Superior temporal gyrus (tissue), 1 donor: Measurements from ENCODE around the gene SULT2B1.
"Not testable (repeated sequence)": the region's sequence is repeated elsewhere in the genome, so short reads cannot be mapped to it uniquely, and the experiment has no call there.

ENCODE experiments used
- DNase-seq: peaks from one replicate; pipeline ENCODE4 v3.0.0-alpha.2; 2016; ENCODE audit errors: extremely low spot score

Gene SULT2B1

DNA sequence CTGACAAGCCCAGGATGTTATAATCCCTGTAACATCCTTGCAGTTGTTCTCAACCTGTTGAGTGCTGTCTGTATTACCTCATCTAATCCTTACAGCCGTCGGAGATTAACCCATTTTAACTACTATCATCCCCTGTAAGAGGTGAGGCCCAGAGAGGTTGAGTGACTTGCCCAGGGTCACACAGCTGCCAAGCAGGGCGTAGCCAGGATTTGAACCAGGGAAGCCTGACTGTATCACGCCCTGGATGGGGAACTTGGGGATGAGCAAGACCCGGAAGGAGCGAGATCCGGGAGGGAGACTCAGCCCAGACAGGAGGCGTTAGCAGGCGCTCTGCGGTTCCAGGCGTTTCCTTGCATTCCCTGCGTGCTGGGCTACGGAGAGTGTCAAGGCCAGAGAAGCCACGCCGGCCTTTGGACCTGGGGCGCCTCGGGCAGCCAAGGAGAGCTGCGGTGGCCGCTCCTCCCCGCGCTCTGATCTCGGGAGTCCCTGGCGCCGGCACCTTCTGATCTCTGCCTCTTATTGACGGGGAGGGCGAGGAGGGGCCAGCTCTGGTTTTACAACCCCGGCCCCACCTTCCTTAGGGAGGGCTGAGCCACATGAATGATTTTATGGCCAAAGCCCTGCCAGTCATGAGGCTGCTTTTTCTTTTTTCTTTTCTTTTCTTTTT is 6.2 kb downstream of the SULT2B1 start:
- DNase-seq = no peak

DNA sequence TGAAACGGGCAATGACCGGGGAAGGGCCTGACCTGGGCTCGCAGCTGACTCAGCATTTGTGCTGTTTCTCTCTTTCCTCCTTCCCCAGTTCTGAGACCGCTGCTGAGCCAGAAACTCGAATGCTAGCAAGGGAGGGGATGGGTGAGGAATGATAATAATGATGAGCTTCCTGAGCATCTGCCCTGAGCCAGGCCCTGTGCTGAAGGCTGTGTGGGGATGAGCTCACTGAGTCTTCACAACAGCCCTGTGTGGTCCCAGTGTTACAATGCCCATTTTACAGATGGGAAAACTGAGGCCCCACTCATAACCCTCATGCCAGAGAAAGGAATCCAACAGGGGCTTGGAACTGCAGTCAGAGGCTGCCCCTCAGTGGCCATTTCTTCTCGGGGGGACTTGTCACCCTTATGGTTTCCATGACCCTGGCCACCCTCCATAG is 8.1 kb downstream of the SULT2B1 start:
- no peak for DNase-seq

DNA sequence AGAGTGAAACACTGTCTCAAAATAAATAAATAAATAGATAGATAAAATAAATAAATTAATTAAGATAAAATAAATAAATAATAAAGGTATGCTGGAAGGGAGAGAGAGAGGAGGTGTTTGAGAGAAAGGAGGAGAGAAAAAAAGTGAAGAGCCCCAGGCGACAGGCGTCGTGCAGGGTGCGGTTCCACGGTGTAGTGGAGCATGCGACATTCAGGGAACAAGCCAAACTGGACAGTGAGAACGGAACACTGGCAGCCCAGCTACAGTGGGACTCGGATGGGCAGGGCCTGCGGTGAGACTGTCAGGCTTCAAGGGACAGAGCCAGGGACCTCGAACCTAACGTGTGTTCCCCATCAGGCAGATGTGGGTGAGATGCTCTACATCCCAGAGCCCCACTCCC is 9.4 kb downstream of the SULT2B1 start:
- no peak for DNase-seq

DNA sequence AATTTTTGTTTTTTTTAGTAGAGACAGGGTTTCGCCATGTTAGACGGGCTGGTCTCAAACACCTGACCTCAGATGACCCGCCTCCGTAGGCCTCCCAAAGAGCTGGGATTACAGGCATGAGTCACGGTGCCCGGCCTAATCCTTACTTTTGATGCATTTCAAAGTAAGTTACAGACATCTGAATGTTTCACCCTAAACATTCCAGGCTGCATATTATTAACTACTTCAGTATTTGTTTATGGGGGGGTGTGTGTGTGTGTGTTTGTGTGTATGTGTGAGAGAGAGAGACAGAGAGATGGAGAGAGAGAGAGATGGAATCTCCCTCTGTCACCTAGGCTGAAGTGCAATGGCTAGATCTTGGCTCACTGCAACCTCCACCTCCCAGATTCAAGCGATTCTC is 13.1 kb downstream of the SULT2B1 start:
- DNase-seq = no peak

DNA sequence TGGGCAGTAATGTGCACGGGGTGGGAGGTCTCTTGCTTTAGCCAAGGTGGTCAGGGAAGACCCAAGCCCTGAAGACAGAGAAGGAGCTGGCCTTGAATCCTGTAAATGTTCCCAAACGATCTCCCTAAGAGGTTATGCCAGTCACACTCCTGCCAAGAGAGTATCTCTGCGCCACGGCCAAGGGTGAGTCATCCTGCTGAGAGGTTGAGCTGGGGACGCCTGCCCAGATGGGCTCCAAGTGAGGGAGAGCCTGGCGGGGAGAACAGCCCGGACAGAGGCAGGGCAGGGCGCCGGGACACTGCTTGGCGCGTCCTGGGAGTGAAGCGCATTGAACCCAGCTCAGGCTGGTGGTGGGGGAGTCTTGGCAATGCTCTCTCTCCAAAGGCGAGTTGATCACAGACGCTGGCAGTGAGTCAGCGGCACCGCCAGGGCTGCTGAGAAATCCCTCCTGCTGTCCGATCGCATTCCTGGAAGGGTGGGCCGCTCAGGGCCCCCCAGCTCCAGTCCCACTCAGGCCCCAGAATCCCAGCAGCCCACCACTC is 16.4 kb downstream of the SULT2B1 start:
- DNase-seq = peak; percentile 46

DNA sequence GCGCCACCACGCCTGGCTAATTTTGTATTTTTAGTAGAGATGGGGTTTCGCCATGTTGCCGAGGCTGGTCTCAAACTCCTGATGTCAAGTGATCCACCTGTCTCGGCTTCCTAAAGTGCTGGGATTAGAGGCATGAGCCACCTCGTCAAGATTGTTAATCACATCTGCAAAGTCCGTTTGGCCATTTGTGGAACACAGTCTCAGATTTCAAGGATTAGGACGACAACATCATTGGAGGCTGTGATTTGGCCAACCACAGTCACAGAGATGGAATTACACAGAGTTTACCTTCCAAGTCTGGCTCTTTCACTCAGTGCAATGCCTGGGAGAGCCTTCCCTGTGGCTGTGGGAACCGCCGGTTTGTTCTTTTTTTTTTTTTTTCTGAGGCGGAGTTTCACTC is 17.8 kb downstream of the SULT2B1 start:
- no peak for DNase-seq

DNA sequence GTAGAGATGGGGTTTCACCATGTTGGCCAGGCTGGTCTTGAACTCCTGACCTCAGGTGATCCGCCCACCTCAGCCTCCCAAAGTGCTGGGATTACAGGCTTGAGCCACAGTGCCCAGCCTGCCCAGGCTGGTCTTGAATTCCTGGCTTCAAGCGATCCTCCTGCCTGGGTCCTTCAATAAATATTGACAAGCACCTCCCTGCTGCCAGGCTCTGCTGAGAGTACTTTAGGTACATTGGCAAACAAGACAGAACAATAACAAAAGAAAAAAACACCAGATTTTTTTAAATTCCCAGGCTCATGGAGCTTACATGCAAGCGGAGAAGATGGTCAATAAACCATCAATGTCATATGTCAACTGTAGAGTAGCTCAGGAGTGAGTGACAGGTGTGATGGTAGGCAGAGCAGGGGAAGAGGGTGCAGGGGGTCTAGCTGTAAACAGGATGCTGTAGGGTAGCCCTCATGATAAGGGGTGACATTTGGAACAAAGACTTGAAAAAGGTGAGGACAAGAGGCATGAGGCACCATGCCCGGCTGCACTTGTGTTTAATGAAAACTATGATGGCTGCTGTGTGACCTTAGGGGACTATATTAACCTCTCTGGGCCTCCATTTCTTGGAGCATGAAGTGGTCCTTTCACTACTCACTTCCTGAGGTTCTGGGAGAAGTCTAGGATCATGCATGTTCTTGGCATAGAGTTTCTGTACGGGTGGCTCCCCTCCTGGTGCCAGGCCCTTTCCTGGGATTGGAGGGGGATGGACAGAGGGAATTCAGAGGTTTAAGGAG is 19.6 kb downstream of the SULT2B1 start:
- DNase-seq = no peak

DNA sequence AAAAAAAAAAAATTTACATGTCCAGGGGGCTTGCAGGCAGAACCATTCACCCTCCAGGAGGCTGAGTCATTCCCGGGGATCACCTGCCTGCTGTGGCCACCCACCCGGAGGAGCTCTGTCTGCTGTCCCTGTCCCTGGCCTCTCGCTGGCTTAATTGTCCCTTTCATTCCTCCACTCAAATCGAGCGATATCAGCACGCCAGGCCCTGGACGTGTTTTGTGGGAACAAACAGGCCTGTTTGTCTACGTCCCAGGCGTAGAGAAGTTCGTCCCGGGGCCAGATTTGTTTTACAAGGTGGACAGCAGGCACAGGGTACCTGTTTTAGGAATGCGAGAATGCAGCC is 21.2 kb downstream of the SULT2B1 start:
- no peak for DNase-seq

DNA sequence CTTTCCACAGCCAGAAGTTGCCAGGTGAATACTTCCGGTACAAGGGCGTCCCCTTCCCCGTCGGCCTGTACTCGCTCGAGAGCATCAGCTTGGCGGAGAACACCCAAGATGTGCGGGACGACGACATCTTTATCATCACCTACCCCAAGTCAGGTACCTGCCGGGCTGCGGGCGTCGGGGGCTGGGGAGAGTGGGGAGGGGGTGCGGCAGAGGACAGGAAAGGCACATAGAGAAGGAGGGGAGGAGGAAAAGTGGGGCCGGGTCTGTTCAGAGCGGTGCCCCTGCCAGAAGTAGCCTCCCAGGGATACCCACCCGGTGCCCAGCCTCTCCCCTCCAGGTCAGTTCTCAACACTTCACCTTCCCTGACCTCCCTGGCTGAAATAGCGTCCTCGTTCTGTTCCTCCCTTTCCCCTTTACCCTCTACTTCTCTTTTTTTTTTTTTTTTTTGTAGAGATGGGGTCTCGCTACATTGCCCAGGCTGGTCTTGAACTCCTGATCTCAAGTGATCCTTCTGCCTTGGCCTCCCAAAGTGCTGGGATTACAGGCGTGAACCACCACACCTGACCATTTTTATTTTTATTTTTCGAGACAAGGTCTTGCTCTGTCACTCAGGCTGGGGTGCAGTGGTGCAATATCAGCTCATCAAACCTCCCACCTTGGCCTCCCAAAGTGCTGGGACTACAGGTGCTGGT is 24.1 kb downstream of the SULT2B1 start:
- DNase-seq = no peak

DNA sequence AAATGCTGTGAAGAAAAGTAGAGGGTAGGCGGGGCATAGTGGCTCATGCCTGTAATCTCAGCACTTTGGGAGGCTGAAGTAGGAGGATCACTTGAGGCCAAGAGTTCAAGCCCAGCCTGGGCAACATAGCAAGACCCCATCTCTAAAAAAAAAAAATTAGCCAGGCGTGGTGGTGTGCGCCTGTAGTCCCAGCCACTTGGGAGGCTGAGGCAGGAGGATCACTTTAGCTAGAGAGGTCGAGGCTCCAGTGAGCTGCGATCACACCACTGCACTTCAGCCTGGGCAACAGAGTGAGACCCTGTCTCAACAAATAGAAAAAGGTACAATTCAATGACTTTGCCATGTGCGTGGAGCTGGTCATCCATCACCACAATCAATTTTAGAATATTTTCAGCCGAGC is 25.9 kb downstream of the SULT2B1 start:
- not testable (repeated sequence) for DNase-seq

DNA sequence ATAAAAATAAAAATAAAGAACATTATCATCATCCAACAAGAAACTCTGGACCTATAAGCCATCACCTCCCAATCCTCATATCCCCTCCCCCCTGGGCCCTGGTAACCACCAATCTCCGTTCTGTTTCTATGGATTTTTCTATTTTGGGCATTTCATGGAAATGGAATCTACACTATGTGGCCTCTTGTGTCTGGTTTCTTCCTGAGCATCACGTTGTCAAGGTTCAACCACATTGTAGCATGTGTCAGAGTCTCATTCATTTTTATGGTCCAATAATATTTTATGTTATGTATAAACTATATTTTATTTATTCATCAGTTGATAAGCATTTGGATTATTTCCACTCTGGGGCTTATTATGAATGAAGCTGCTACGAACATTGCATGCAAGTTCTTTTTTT is 26.9 kb downstream of the SULT2B1 start:
- DNase-seq = no peak

DNA sequence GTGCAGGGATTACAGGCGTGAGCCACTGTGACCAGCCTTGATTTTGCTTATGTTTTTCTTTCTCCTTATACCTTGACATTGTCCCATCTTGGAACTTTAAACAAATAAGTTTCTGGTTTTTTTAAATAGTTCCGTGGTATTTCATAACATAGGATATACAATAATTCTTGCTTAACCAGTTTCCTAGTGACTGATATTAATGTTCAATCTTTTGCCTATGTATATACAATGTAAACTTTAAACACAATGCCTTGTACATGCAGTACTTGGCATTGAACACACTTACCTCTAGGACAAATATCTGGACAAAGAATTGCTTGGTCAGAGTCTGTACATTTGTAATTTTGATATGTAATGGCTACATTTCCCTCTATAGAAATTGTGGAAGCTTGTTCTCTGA is 30.2 kb downstream of the SULT2B1 start:
- DNase-seq = no peak

DNA sequence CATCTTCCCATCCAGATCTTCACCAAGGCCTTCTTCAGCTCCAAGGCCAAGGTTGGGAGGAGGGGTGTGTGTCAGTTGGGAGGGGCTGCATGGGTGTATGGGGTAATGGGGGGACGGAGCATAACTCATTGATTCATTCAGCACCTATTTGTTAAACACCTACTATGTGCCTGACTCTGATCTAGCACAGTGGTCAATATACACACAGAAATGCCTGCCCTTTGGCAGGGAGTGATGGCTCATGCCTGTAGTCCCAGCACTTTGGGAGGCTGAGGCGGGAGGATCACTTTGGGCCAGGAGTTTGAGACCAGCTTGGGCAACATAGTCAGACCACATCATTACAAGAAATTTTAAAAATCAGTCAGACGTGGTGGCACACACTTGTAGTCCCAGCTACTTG is 35.4 kb downstream of the SULT2B1 start:
- no peak for DNase-seq

DNA sequence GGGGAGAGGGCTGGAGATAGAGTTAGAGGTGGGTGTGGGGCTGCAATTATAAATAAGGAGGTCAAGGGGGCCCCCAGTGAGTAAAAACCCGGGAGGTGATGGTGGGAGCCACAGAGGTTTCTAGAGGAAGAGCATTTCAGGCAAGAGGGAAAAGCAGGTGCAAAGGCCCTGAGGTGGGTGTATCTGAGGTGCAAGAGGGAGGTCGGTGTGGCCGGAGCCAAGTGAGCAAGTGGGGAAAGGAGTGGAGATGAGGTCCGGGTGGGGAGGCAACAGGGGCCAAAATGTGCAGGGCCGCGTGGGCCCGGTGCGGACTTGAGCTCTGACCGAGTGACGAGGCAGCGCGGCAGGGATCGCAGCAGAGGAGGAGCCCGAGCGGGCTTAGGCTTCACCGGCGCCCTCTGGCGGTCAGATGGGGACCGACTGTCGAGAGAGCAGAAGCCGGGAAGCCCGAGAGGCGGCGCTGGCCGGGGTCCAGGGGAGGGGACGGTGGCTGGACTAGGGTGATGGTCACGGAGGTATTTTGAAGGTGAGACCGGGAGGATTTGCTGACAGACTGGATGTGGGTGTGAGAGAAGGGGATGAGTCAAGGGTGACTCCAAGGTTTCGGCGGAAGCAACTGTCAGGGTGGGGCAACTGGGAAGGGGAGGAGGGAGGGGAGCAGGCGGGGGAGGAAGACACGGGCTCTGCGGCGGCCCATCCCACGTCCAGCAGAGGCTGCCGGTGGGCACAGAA is 36.9 kb downstream of the SULT2B1 start:
- DNase-seq = peak; percentile 88

DNA sequence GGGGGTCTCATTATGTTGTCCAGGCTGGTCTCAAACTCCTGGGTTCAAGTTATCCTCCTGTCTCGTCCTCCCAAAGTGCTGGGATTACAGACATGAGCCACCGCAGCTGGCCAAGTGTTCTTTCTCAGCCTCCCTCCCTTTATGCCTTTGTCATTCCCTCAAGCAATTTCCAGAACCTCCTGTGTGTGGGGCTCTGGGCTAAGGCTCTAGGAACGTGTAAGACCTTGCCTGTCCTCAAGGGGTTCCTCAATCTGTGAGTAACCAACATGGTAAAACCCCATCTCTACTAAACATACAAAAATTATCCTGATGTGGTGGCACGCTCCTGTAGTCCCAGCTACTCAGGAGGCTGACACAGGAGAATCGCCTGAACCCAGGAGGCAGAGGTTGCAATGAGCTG is 39.0 kb downstream of the SULT2B1 start:
- no peak for DNase-seq

DNA sequence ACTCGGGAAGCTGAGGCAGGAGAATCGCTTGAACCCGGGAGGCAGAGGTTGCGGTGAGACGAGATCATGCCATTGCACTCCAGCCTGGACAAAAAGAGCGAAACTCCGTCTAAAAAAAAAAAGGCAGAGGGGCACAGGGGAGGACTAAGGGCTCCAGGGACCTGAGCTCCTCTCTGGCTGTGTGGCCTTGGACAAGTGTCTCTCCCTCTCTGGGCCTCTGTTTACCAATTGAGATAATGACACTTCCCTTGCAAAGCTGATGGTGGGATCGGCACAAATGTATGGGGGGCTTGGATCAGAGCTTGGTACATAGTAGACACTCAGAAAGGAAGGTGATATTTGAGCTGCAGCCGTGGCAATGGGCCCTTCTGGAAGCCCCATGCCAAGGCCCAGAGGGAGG is 43.2 kb downstream of the SULT2B1 start:
- DNase-seq = no peak

DNA sequence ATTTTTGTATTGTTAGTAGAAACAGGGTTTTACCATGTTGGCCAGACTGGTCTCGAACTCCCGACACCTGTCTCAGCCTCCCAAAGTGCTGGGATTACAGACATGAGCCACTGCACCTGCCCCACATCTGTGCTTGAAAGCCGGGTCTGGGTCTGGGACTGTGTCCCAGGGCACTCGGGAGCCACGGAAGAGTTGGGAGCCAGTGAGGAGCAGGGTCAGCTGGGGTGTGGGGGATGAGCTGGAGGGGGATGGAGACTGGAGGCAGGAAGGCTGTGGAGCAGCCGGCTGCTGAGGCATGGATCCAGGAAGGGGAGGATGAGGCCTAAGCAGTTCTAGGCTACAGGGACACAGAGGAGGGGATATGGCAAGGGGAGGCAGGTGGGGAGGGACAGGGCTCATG is 43.9 kb downstream of the SULT2B1 start:
- DNase-seq = no peak

DNA sequence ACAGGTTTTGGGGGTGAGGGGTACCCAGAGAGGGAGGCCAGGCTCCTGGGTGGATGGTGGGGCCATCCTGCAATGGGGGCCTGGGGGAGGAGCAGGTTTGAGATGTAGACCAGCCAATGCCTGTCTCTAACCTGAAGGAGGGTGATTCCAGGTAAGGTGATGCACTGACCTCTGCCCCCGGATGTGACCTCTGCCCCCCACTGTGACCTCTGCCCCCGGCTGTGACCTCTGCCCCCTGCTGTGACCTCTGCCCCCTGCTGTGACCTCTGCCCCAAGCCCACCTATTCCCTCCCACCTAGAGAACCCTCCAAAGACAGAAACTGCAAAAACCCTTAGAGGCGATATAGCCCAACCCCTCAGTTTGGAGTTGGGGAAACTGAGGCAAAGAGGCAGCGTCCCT is 44.3 kb downstream of the SULT2B1 start:
- no peak for DNase-seq

DNA sequence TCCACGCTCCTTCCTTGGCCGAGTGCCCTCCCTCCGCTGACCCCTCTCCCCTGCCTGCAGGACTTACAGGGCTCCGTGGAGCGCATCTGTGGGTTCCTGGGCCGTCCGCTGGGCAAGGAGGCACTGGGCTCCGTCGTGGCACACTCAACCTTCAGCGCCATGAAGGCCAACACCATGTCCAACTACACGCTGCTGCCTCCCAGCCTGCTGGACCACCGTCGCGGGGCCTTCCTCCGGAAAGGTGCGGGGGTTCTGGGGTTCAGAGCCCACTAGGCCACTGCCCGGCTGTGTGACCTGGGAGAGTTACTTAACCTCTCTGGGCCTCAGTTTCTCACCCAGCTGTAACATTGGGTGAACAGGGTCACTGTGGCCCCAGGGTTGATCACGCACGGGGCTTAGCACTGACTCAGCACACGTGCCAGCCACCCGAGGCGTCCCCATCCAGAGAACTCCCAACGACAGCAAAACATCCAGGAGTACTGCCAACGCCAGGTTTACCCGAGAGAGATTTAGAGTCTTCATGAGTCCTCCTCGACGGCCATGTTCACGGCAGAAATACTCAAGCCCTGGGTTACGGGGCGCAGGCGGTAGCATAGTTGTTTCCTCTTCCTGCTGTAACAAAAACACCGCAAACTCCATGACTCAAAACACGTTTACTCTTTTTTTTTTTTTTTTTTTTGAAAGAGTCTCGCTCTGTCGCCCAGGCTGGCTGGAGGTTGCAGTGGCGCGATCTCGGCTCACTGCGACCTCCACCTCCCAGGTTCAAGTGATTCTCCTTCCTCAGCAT is 44.9 kb downstream of the SULT2B1 start:
- no peak for DNase-seq

DNA sequence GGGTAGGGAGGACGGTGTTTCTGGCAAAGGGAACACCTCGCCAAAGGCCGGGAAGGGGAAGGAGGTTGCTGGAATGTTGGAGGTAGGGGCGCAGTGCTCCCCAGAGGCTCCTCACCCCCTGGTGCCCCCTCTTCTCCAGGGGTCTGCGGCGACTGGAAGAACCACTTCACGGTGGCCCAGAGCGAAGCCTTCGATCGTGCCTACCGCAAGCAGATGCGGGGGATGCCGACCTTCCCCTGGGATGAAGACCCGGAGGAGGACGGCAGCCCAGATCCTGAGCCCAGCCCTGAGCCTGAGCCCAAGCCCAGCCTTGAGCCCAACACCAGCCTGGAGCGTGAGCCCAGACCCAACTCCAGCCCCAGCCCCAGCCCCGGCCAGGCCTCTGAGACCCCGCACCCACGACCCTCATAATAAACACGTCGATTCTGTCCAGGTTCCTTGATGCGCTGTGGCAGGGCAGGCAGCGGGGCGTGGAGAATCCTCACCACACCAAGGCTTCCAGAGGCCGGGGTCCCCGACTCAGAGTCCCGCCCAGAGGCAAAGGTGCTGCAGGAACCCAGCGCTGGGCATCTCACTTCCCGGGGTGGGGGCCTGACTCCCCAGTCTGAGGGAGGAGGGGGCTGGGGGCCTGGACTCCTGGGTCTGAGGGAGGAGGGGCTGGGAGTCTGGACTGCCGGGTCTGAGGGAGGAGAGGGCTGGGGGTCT is 47.2 kb downstream of the SULT2B1 start:
- DNase-seq = no peak
